ENCODE results near the gene FAM13A. TPM values are rescaled to one million over a fixed set of nuclear protein-coding genes. Genes with fewer than 3 reads are reported as not detected.

FAM13A gene
- total RNA-seq, 1 donor from 2014 or later = 51.2 TPM

- Mint-ChIP-seq H3K27ac (ENCODE audit: unreplicated experiment) (no peak overlapping the region), H3K4me3 (ENCODE audit: unreplicated experiment) (no peak overlapping the region), H3K4me1 (ENCODE audit: low read depth, unreplicated experiment) (no peaks in the 10 kb centered on the region), H3K27me3 (ENCODE audit: unreplicated experiment) (peaks cover 2% of the 10 kb centered on the region), H3K36me3 (ENCODE audit: unreplicated experiment) (no peaks in the 10 kb centered on the region), H3K9me3 (ENCODE audit: unreplicated experiment) (no peaks in the 10 kb centered on the region)
- no peak for TF ChIP-seq CTCF (IDR thresholded peaks at IDR 0.05; ENCODE audit: partially characterized antibody, unreplicated experiment)
- no peak for DNase-seq
These were observed 213.8 kb downstream of the FAM13A start for GRCh38 chr4:88843067-88843685.

- Mint-ChIP-seq H3K27me3 (ENCODE audit: unreplicated experiment) (peaks cover 2% of the 10 kb centered on the region), H3K36me3 (ENCODE audit: unreplicated experiment) (no peaks in the 10 kb centered on the region), H3K4me3 (ENCODE audit: unreplicated experiment) (no peak overlapping the region), H3K27ac (ENCODE audit: unreplicated experiment) (no peak overlapping the region), H3K9me3 (ENCODE audit: unreplicated experiment) (no peaks in the 10 kb centered on the region), H3K4me1 (ENCODE audit: low read depth, unreplicated experiment) (no peaks in the 10 kb centered on the region)
- no peak for DNase-seq
- no peak for TF ChIP-seq CTCF (IDR thresholded peaks at IDR 0.05; ENCODE audit: partially characterized antibody, unreplicated experiment)
These were observed 215.3 kb downstream of the FAM13A start for GRCh38 chr4:88841635-88842034.

GRCh38 chr4:88836216-88836615 lies 220.8 kb downstream of the FAM13A start:
- Mint-ChIP-seq H3K27me3 (ENCODE audit: unreplicated experiment) (peaks cover 2% of the 10 kb centered on the region), H3K9me3 (ENCODE audit: unreplicated experiment) (no peaks in the 10 kb centered on the region), H3K27ac (ENCODE audit: unreplicated experiment) (no peak overlapping the region), H3K4me1 (ENCODE audit: low read depth, unreplicated experiment) (peaks cover 2% of the 10 kb centered on the region), H3K36me3 (ENCODE audit: unreplicated experiment) (peaks cover 7% of the 10 kb centered on the region), H3K4me3 (ENCODE audit: unreplicated experiment) (no peak overlapping the region)
- TF ChIP-seq CTCF (IDR thresholded peaks at IDR 0.05; ENCODE audit: partially characterized antibody, unreplicated experiment) = no peak
- no peak for DNase-seq

- Mint-ChIP-seq H3K9me3 (ENCODE audit: unreplicated experiment) (no peaks in the 10 kb centered on the region), H3K36me3 (ENCODE audit: unreplicated experiment) (peaks cover 7% of the 10 kb centered on the region), H3K27ac (ENCODE audit: unreplicated experiment) (no peak overlapping the region), H3K27me3 (ENCODE audit: unreplicated experiment) (no peaks in the 10 kb centered on the region), H3K4me1 (ENCODE audit: low read depth, unreplicated experiment) (peaks cover 11% of the 10 kb centered on the region), H3K4me3 (ENCODE audit: unreplicated experiment) (no peak overlapping the region)
- no peak for DNase-seq
- TF ChIP-seq CTCF (IDR thresholded peaks at IDR 0.05; ENCODE audit: partially characterized antibody, unreplicated experiment) = no peak
These were observed 226.0 kb downstream of the FAM13A start for GRCh38 chr4:88831031-88831430.

GRCh38 chr4:88830598-88830997 lies 226.4 kb downstream of the FAM13A start:
- no peak for TF ChIP-seq CTCF (IDR thresholded peaks at IDR 0.05; ENCODE audit: partially characterized antibody, unreplicated experiment)
- H3K27me3 Mint-ChIP-seq (ENCODE audit: unreplicated experiment) = no peaks in the 10 kb centered on the region
- H3K4me3 Mint-ChIP-seq (ENCODE audit: unreplicated experiment) = no peak overlapping the region
- H3K27ac Mint-ChIP-seq (ENCODE audit: unreplicated experiment) = peak overlapping the region; percentile 9
- H3K4me1 Mint-ChIP-seq (ENCODE audit: low read depth, unreplicated experiment) = peaks cover 11% of the 10 kb centered on the region
- DNase-seq = no peak
- no peaks in the 10 kb centered on the region for H3K9me3 Mint-ChIP-seq (ENCODE audit: unreplicated experiment)
- H3K36me3 Mint-ChIP-seq (ENCODE audit: unreplicated experiment) = peaks cover 7% of the 10 kb centered on the region
